GM23338 (cell line): ENCODE results near the gene BRME1. TPM values are rescaled to one million over a fixed set of nuclear protein-coding genes. Genes with fewer than 3 reads are reported as not detected.

Source experiments
- ATAC-seq: fragments of 200-7000 bp; cut with Tn5 transposase; 3 replicates; pipeline ENCODE4 v1.9.1; 2020
- DNase-seq: peaks from one replicate; pipeline ENCODE4 v3.0.0-alpha.2; 2015; ENCODE audit warnings: low spot score
- H2AFZ ChIP-seq: fragments of 200-600 bp; sonication (generic); 2 replicates; pipeline ENCODE4 v1.8.0; 2016; ENCODE audit warnings: antibody characterized with exemption, mild to moderate bottlenecking, moderate library complexity
- H3F3A ChIP-seq: fragments of 200-600 bp; sonication (generic); replicated peaks from 2 replicates; pipeline ENCODE4 v1.8.0; 2017; ENCODE audit warnings: antibody characterized with exemption, mixed run types, low read depth
- H3K27ac ChIP-seq: fragments of 200-600 bp; sonication (generic); 2 replicates; pipeline ENCODE4 v1.6.1; 2016; ENCODE audit warnings: low read depth
- H3K27me3 ChIP-seq: fragments of 200-600 bp; sonication (generic); 2 replicates; pipeline ENCODE4 v1.8.0; 2016; ENCODE audit warnings: mild to moderate bottlenecking, mixed run types, moderate library complexity; ENCODE audit not compliant: insufficient read depth
- H3K36me3 ChIP-seq: fragments of 200-600 bp; sonication (generic); 2 replicates; pipeline ENCODE4 v1.8.0; 2016; ENCODE audit warnings: mild to moderate bottlenecking; ENCODE audit not compliant: insufficient read depth
- H3K4me1 ChIP-seq: fragments of 200-600 bp; sonication (generic); 2 replicates; pipeline ENCODE4 v1.8.0; 2016; ENCODE audit warnings: mild to moderate bottlenecking, moderate library complexity; ENCODE audit not compliant: insufficient read depth
- H3K4me2 ChIP-seq: fragments of 200-600 bp; sonication (generic); 2 replicates; pipeline ENCODE4 v1.7.1; 2017; ENCODE audit warnings: mixed run types
- H3K4me3 ChIP-seq: fragments of 200-600 bp; sonication (generic); 2 replicates; pipeline ENCODE4 v1.6.1; 2016; ENCODE audit warnings: mixed run types
- H3K79me2 ChIP-seq: fragments of 200-600 bp; sonication (generic); replicated peaks from 2 replicates; pipeline ENCODE4 v1.8.0; 2017; ENCODE audit warnings: mild to moderate bottlenecking; ENCODE audit not compliant: insufficient read depth
- H3K9me2 ChIP-seq: fragments of 200-600 bp; sonication (generic); 2 replicates; pipeline ENCODE4 v1.8.0; 2017; ENCODE audit not compliant: insufficient read depth
- H4K20me1 ChIP-seq: fragments of 200-600 bp; sonication (generic); replicated peaks from 2 replicates; pipeline ENCODE4 v1.8.0; 2017; ENCODE audit warnings: mild to moderate bottlenecking; ENCODE audit not compliant: insufficient read depth
- H3K27ac Mint-ChIP-seq: 2 replicates; pipeline ENCODE4 v1.8.0; 2020; ENCODE audit warnings: inconsistent platforms, mild to moderate bottlenecking, moderate library complexity, mixed read lengths
- H3K27me3 Mint-ChIP-seq: 3 replicates; pipeline ENCODE4 v1.8.0; 2022; ENCODE audit warnings: low read depth, mild to moderate bottlenecking, moderate library complexity, mixed read lengths, inconsistent platforms; ENCODE audit not compliant: insufficient read depth, poor library complexity
- H3K36me3 Mint-ChIP-seq: 3 replicates; pipeline ENCODE4 v1.8.0; 2021; ENCODE audit warnings: low read depth, mild to moderate bottlenecking, inconsistent platforms, moderate library complexity, mixed read lengths
- H3K4me1 Mint-ChIP-seq: 3 replicates; pipeline ENCODE4 v1.8.0; 2020; ENCODE audit warnings: mild to moderate bottlenecking, inconsistent platforms, mixed read lengths
- H3K4me3 Mint-ChIP-seq: 3 replicates; pipeline ENCODE4 v1.8.0; 2021; ENCODE audit warnings: moderate library complexity, mild to moderate bottlenecking, inconsistent platforms, mixed read lengths
- H3K9me3 Mint-ChIP-seq: 3 replicates; pipeline ENCODE4 v1.8.0; 2020; ENCODE audit warnings: moderate library complexity, mild to moderate bottlenecking, inconsistent platforms, mixed read lengths
- CREB1 ChIP-seq: fragments of 250-450 bp; sonication (Bioruptor Pico); IDR thresholded peaks from 2 replicates; pipeline ENCODE4 v1.5.0; 2020; ENCODE audit warnings: low read depth, mild to moderate bottlenecking, moderate library complexity
- EZH2 ChIP-seq: fragments of 200-600 bp; sonication (generic); IDR thresholded peaks from one replicate; pipeline ENCODE4 v1.8.0; 2017; ENCODE audit warnings: antibody characterized with exemption, mild to moderate bottlenecking, low read depth; ENCODE audit not compliant: unreplicated experiment
- EZH2phosphoT487 ChIP-seq: fragments of 200-600 bp; sonication (generic); IDR thresholded peaks from one replicate; pipeline ENCODE4 v1.8.1; 2018; ENCODE audit warnings: antibody characterized with exemption; ENCODE audit not compliant: unreplicated experiment
- ZNF114 ChIP-seq: fragments of 250-450 bp; sonication (Bioruptor Pico); IDR thresholded peaks from 2 replicates; pipeline ENCODE4 v1.5.0; 2020; ENCODE audit warnings: mild to moderate bottlenecking, moderate library complexity
- ZNF462 ChIP-seq: fragments of 250-450 bp; sonication (Bioruptor Pico); IDR thresholded peaks from 2 replicates; pipeline ENCODE4 v1.5.0; 2020; ENCODE audit warnings: mild to moderate bottlenecking, moderate library complexity
- polyA plus RNA-seq: library from polyadenylated mRNA; unstranded; fragments of >200 nt; fragmentation: Nextera tagmentation; extraction: Ambion mirVana; gene quantifications from 2 replicates; pipeline ENCODE4 v1.2.1, GENCODE V29; 2016
- total RNA-seq: library from RNA; depleted of rRNA; stranded (reverse); fragments of >200 nt; shearing (Covaris generic); gene quantifications from 2 replicates; pipeline ENCODE4 v1.2.3, GENCODE V29; 2014
- TF ChIP-seq, protein P1 (sequence below), 2 experiments: fragments of 200-600 bp in 1 of 2; sonication (generic) in 1 of 2; conservative IDR thresholded peaks; 2 replicates each; pipeline versions ENCODE4 v1.5.1 to v1.6.1; 2016 to 2017; ENCODE audit warnings: antibody characterized with exemption in 2 of 2, low read depth in 2 of 2, mild to moderate bottlenecking in 2 of 2, moderate library complexity in 1 of 2

The BRME1 gene
- total and polyA plus RNA-seq, 2 experiments from 2014 or later, result 3.9 to 4.0 TPM

DNA sequence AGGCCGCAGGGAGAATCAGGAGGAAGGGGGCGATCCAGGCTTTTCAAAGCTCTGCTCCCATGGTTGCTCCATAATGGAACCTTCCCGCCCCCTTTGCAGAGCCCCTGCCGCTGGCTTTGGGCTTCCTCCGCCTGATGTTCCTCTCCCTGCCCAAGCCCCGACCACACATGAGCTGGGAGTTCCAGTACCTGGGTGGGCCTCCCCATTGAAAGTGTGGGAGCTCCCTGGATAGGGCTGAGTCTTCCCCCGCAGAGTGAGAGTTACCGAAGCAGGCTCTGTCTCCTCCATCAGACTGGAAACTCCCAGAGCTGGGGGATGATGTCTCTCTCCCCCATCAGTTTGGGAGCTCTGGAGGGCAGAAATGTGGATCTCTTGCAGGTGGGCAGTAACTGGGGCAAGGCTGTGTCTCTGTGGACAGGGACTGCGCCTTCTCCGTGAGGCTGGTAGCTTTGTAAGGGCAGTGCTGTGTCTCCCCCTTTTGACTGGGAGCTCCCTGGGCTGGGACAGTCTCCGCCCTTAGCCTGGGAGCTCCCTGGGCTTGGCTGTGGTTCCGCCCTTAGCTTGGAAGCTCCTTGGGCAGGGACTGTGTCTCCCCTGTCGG, 47.1 kb upstream of the BRME1 start (continued):
- TF ChIP-seq ZNF462 (CRISPR knock-in tag) (no peak), EZH2phosphoT487 (no peak), ZNF114 (CRISPR knock-in tag) (no peak)

GRCh38 chr19:13952154-13952930, 46.4 kb upstream of the BRME1 start, which contains the start of gene DCAF15:
Gene DCAF15 (plus strand): TSS chr19:13952509. CDS start chr19:13952513, 4 bp downstream.
- H3K27me3 Mint-ChIP-seq, result no peaks in the 10 kb centered on the region
- ATAC-seq, result peak; percentile 94
- H3K4me1 ChIP-seq, result peaks cover 8% of the 10 kb centered on the region; the same call in 1 of the 2 replicates
- DNase-seq, result peak; percentile 100
- H3K27me3 ChIP-seq, result no peaks in the 10 kb centered on the region
- peak within 1 kb of the TSS; percentile 84 for H3K27ac Mint-ChIP-seq
- H3K36me3 ChIP-seq, result peaks cover 13% of the 10 kb centered on the region; the same call in 1 of the 2 replicates
- peak within 1 kb of the TSS; percentile 48; the same call in 1 of the 2 replicates for H2AFZ ChIP-seq
- peak within 1 kb of the TSS; percentile 90 for H3K4me2 ChIP-seq
- H3K79me2 ChIP-seq, result peaks cover 17% of the 10 kb centered on the region
- H3K4me3 Mint-ChIP-seq, result peak within 1 kb of the TSS; percentile 92
- H3K4me3 ChIP-seq, result peak within 1 kb of the TSS; percentile 79
- H4K20me1 ChIP-seq, result peaks cover 10% of the 10 kb centered on the region
- peaks cover 26% of the 10 kb centered on the region for H3K36me3 Mint-ChIP-seq
- peaks cover 9% of the 10 kb centered on the region for H3K4me1 Mint-ChIP-seq
- H3K27ac ChIP-seq, result peak within 1 kb of the TSS; percentile 95
- no peaks in the 10 kb centered on the region for H3K9me2 ChIP-seq
- H3F3A ChIP-seq, result 0 out of 2 replicates have a peak, but pooled peaks cover 5% of the 10 kb centered on the region
- no peaks in the 10 kb centered on the region; the same call in 2 of the 3 replicates for H3K9me3 Mint-ChIP-seq
- TF ChIP-seq, protein P1, sequence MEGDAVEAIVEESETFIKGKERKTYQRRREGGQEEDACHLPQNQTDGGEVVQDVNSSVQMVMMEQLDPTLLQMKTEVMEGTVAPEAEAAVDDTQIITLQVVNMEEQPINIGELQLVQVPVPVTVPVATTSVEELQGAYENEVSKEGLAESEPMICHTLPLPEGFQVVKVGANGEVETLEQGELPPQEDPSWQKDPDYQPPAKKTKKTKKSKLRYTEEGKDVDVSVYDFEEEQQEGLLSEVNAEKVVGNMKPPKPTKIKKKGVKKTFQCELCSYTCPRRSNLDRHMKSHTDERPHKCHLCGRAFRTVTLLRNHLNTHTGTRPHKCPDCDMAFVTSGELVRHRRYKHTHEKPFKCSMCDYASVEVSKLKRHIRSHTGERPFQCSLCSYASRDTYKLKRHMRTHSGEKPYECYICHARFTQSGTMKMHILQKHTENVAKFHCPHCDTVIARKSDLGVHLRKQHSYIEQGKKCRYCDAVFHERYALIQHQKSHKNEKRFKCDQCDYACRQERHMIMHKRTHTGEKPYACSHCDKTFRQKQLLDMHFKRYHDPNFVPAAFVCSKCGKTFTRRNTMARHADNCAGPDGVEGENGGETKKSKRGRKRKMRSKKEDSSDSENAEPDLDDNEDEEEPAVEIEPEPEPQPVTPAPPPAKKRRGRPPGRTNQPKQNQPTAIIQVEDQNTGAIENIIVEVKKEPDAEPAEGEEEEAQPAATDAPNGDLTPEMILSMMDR (conservative IDR thresholded peaks at IDR 0.05; ENCODE audit: low read depth in 2 of 2), result no peak
- TF ChIP-seq CREB1, result peak; percentile 93
- TF ChIP-seq ZNF114 (CRISPR knock-in tag), result no peak
- no peak for TF ChIP-seq EZH2
